Measurements from ENCODE around the gene ZEB2. TPM values are rescaled to one million over a fixed set of nuclear protein-coding genes. Genes with fewer than 3 reads are reported as not detected.

Gene ZEB2
- total and polyA plus RNA-seq, 2 donors from 2014 or later: 8.3 to 136 TPM

DNA sequence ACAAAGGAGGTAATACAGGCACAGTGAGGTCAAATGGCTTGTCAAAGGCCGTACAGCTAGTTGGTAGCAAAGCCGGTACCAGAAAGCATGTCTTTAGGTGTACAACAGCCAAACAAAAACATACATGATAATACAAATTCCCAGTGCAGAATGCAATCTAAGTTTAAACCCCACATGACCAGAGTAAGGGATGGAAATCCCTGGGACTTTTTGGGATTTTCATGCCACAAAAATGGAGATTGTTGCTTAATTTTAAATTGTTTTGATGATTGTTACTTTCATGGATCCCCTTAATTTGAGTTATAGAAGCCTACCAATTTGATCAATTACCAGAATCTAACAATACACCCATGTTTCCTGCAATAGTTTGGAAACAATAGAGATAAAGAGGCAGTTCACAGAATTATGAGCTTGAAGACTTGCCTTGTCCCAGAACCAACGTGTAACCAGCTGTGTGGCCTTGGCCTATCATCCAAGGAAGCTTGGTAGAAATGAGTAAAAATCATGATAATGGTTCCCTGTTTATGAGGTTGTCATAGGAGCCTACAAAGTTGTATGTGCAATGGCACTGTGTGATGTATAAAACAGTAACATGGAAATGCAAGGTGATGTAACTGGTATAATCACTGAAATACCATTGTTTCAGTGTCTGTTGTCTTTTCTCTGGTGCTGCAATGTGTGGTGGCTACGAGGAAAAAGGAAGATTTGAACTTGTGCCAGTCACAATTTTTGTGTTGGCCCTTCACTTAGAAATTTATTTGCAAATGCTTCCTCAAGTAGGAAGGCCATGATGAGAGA is 85.3 kb downstream of the ZEB2 start:
- Histone ChIP-seq H3K36me3 (ENCODE audit: control insufficient read depth in 2 of 3, insufficient read depth in 3 of 3, low read length in 3 of 3) (no peaks in the 10 kb centered on the region), H3K9ac (ENCODE audit: low read length in 3 of 3) (no peak overlapping the region), H3K27ac (ENCODE audit: low read depth in 2 of 2, low read length in 2 of 2) (no peak overlapping the region), H3K4me3 (ENCODE audit: low read length in 3 of 3) (no peak overlapping the region), H3K27me3 (ENCODE audit: control insufficient read depth, insufficient read depth, low read length) (no peaks in the 10 kb centered on the region), H3K4me1 (ENCODE audit: control insufficient read depth in 2 of 3, insufficient read depth in 2 of 3, low read depth in 1 of 3, low read length in 3 of 3) (peaks cover 0 to 8% (median 2%) of the 10 kb centered on the region in 3 donors), H3K9me3 (ENCODE audit: control insufficient read depth in 2 of 3, insufficient read depth in 1 of 3, low read length in 3 of 3) (no peaks in the 10 kb centered on the region)
- intact Hi-C loops (cut with DNase I): no loop called here
- DNase-seq (no peak), FAIRE-seq (no peak)
- TF ChIP-seq, protein P1, sequence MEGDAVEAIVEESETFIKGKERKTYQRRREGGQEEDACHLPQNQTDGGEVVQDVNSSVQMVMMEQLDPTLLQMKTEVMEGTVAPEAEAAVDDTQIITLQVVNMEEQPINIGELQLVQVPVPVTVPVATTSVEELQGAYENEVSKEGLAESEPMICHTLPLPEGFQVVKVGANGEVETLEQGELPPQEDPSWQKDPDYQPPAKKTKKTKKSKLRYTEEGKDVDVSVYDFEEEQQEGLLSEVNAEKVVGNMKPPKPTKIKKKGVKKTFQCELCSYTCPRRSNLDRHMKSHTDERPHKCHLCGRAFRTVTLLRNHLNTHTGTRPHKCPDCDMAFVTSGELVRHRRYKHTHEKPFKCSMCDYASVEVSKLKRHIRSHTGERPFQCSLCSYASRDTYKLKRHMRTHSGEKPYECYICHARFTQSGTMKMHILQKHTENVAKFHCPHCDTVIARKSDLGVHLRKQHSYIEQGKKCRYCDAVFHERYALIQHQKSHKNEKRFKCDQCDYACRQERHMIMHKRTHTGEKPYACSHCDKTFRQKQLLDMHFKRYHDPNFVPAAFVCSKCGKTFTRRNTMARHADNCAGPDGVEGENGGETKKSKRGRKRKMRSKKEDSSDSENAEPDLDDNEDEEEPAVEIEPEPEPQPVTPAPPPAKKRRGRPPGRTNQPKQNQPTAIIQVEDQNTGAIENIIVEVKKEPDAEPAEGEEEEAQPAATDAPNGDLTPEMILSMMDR (IDR thresholded peaks at IDR 0.05; ENCODE audit: borderline replicate concordance, extremely low read depth, insufficient read depth): no peak

DNA sequence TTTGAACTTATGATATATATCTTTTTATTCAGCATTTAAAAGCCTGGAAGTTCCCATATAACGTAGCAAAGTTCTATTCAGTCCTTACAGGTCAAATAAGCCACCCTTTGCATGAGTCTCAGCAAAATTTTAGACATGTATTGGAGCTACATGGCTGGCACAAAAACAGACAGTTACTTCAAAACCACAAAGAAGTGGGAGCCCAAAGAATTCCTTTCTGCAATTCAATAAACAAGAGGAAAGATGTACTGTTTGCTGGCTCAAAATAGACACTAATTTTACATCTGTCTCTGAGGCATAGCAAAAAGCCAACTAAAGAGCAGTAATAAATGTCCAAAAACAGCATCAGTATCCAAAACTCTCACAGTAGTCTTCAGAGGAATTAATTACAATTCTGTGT is 87.0 kb downstream of the ZEB2 start:
- intact Hi-C loops (cut with DNase I): no loop called here
- Histone ChIP-seq H3K36me3 (ENCODE audit: control insufficient read depth in 2 of 3, insufficient read depth in 3 of 3, low read length in 3 of 3) (no peaks in the 10 kb centered on the region), H3K27me3 (ENCODE audit: control insufficient read depth, insufficient read depth, low read length) (no peaks in the 10 kb centered on the region), H3K27ac (ENCODE audit: low read depth in 2 of 2, low read length in 2 of 2) (no peak overlapping the region), H3K9me3 (ENCODE audit: control insufficient read depth in 2 of 3, insufficient read depth in 1 of 3, low read length in 3 of 3) (no peaks in the 10 kb centered on the region), H3K9ac (ENCODE audit: low read length in 3 of 3) (no peak overlapping the region), H3K4me3 (ENCODE audit: low read length in 3 of 3) (no peak overlapping the region), H3K4me1 (ENCODE audit: control insufficient read depth in 2 of 3, insufficient read depth in 2 of 3, low read depth in 1 of 3, low read length in 3 of 3) (peaks cover 0 to 8% (median 2%) of the 10 kb centered on the region in 3 donors)
- DNase-seq (no peak), FAIRE-seq (no peak)
- TF ChIP-seq, protein P1 (IDR thresholded peaks at IDR 0.05; ENCODE audit: borderline replicate concordance, extremely low read depth, insufficient read depth): no peak

DNA sequence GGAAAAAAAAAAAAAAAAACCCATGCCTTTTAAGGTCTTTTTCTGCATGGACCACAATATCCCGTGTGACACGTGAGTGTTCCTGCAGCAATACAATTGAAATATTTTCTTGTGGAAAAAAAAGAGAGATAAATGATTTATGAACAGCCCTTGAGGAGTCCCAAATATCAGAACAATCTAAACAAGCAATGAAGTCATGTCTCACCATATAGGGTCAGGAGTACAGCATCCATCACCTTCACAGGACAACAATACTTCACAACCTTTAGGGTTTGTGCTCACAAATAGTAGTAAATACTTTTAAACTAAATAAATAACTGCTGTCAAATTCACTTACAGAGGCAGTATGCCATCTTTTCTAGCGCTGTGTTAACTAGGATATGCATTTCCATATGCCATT is 87.9 kb downstream of the ZEB2 start:
- intact Hi-C loops (cut with DNase I): no loop called here
- TF ChIP-seq, protein P1 (IDR thresholded peaks at IDR 0.05; ENCODE audit: borderline replicate concordance, extremely low read depth, insufficient read depth): no peak
- no peaks in the 10 kb centered on the region for H3K9me3 ChIP-seq (ENCODE audit: control insufficient read depth in 2 of 3, insufficient read depth in 1 of 3, low read length in 3 of 3)
- FAIRE-seq (no peak), DNase-seq (no peak)
- no peak overlapping the region for H3K4me3 ChIP-seq (ENCODE audit: low read length in 3 of 3)
- H3K9ac ChIP-seq (ENCODE audit: low read length in 3 of 3): no peak overlapping the region
- H3K27ac ChIP-seq (ENCODE audit: low read depth in 2 of 2, low read length in 2 of 2): no peak overlapping the region
- H3K36me3 ChIP-seq (ENCODE audit: control insufficient read depth in 2 of 3, insufficient read depth in 3 of 3, low read length in 3 of 3): no peaks in the 10 kb centered on the region
- peaks cover 0 to 8% (median 2%) of the 10 kb centered on the region in 3 donors for H3K4me1 ChIP-seq (ENCODE audit: control insufficient read depth in 2 of 3, insufficient read depth in 2 of 3, low read depth in 1 of 3, low read length in 3 of 3)
- H3K27me3 ChIP-seq (ENCODE audit: control insufficient read depth, insufficient read depth, low read length): no peaks in the 10 kb centered on the region

Data from kidney (tissue), 14 donors.